GM12892 (cell line): Measurements from ENCODE around the gene CWH43.
"Not testable (repeated sequence)": the region's sequence is repeated elsewhere in the genome, so short reads cannot be mapped to it uniquely, and the experiment has no call there.

ENCODE experiments used
- POLR2A ChIP-seq: IDR thresholded peaks from 2 replicates; pipeline ENCODE4 v1.6.1; 2011; ENCODE audit warnings: low read depth, low read length, control low read depth
- POLR2AphosphoS5 ChIP-seq: IDR thresholded peaks from 2 replicates; pipeline ENCODE4 v1.6.1; 2011; ENCODE audit warnings: low read depth, low read length, control low read depth
- TAF1 ChIP-seq: IDR thresholded peaks from 2 replicates; pipeline ENCODE4 v1.6.1; 2011; ENCODE audit warnings: low read depth, mild to moderate bottlenecking, control low read depth, low read length, borderline replicate concordance

- TF ChIP-seq POLR2A, TAF1, POLR2AphosphoS5: not testable (repeated sequence)
Observed at GRCh38 chr4:49099831-49100444, 113.9 kb downstream of the CWH43 start.
